HCT116 (cell line): ENCODE results near the gene KRTAP4-4. TPM values are rescaled to one million over a fixed set of nuclear protein-coding genes. Genes with fewer than 3 reads are reported as not detected.
A peak's percentile ranks its signal among the peaks of the same experiment; 100 is the strongest.

Experiments used
- ATAC-seq: fragments of 200-7000 bp; cut with Tn5 transposase; 2 replicates; pipeline ENCODE4 v1.9.1; 2020; ENCODE audit warnings: mild to moderate bottlenecking, moderate library complexity
- Bru-seq: library from RNA; stranded (reverse); fragments of 400-500 nt; gene quantifications from one replicate; lab custom pipeline; 2021; lab: Mats Ljungman, UMichigan
- BruChase-seq, 2 experiments: library from RNA; stranded (reverse); fragments of 400-500 nt; gene quantifications; one replicate each; lab custom pipeline; 2021; lab: Mats Ljungman, UMichigan
- BruUV-seq: library from RNA; stranded (reverse); fragments of 400-500 nt; replicated peaks from 2 replicates; lab custom pipeline; 2021; lab: Mats Ljungman, UMichigan
- CTCF ChIA-PET: fragments of 300-600 bp; sonication (Branson Sonifier 250); formaldehyde crosslinking; loops from one replicate; lab custom pipeline; 2021; ENCODE audit warnings: antibody characterized with exemption; lab: Charles Lee
- POLR2A ChIA-PET: fragments of 300-600, 350-600 bp; sonication (Branson Sonifier 250); formaldehyde crosslinking; loops from one replicate; lab custom pipeline; 2021; ENCODE audit warnings: antibody characterized with exemption; lab: Charles Lee
- RAD21 ChIA-PET, 2 experiments: fragments of 300-600 bp; sonication (Branson Sonifier 250); formaldehyde crosslinking; loops; one replicate each; lab custom pipeline; 2023; ENCODE audit warnings: low total read pairs in 2 of 2; ENCODE audit not compliant: uncharacterized antibody in 2 of 2, unreplicated experiment in 2 of 2, low non-redundant PET in 1 of 2; lab: Charles Lee
- DNase-seq: peaks from one replicate; pipeline ENCODE4 v3.0.0-alpha.2; 2010; ENCODE audit warnings: low read depth, low spot score
- H2AFZ ChIP-seq: fragments of 200-600 bp; shearing (Covaris generic), sonication (generic); 2 replicates; pipeline ENCODE4 v1.6.1; 2017; ENCODE audit warnings: low read depth, mixed run types, mixed read lengths, antibody characterized with exemption, low read length; ENCODE audit not compliant: poor library complexity, severe bottlenecking
- H3K27ac ChIP-seq: 2 replicates; pipeline ENCODE4 v1.5.1; 2012; ENCODE audit warnings: low read depth, low read length
- H3K27me3 ChIP-seq: fragments of 200-600 bp; sonication (generic); 2 replicates; pipeline ENCODE4 v1.6.1; 2016; ENCODE audit warnings: mixed run types, low read length, mixed read lengths; ENCODE audit not compliant: insufficient read depth
- H3K36me3 ChIP-seq, 2 experiments: fragments of 200-500 bp in 1 of 2; fragments of 200-600 bp in 1 of 2; sonication (Bioruptor generic) in 1 of 2; sonication (generic) in 1 of 2; 2 replicates each; pipeline versions ENCODE4 v1.5.1 to v1.6.1; 2014 to 2016; ENCODE audit warnings: low read length in 2 of 2, inconsistent platforms in 1 of 2, mixed read lengths in 1 of 2, mixed run types in 1 of 2; ENCODE audit not compliant: insufficient read depth in 2 of 2, control insufficient read depth in 1 of 2
- H3K4me1 ChIP-seq, 2 experiments: fragments of 200-600 bp in 1 of 2; sonication (generic) in 1 of 2; 2 replicates each; pipeline versions ENCODE4 v1.5.1 to v1.6.1; 2012 to 2017; ENCODE audit warnings: low read length in 2 of 2, inconsistent platforms in 1 of 2, mild to moderate bottlenecking in 1 of 2, mixed read lengths in 1 of 2, mixed run types in 1 of 2, moderate library complexity in 1 of 2; ENCODE audit not compliant: insufficient read depth in 2 of 2, control insufficient read depth in 1 of 2
- H3K4me2 ChIP-seq: fragments of 200-600 bp; sonication (generic); 2 replicates; pipeline ENCODE4 v1.6.1; 2017; ENCODE audit warnings: mixed run types, low read length, mixed read lengths
- H3K4me3 ChIP-seq, 2 experiments: fragments of 200-600 bp in 1 of 2; sonication (generic) in 1 of 2; replicated peaks in 1 of 2; 2 replicates each; pipeline ENCODE4 v1.5.1; 2011 to 2016; ENCODE audit warnings: low read length in 2 of 2, control low read depth in 1 of 2, low read depth in 1 of 2, mild to moderate bottlenecking in 1 of 2, mixed read lengths in 1 of 2, mixed run types in 1 of 2
- H3K79me2 ChIP-seq: fragments of 200-600 bp; sonication (generic); 2 replicates; pipeline ENCODE4 v1.6.1; 2017; ENCODE audit warnings: mild to moderate bottlenecking, mixed run types, low read length, moderate library complexity, mixed read lengths; ENCODE audit not compliant: insufficient read depth
- H3K9ac ChIP-seq: fragments of 200-600 bp; sonication (generic); 2 replicates; pipeline ENCODE4 v1.6.1; 2016; ENCODE audit warnings: low read length, mixed read lengths
- H3K9me2 ChIP-seq: fragments of 200-600 bp; sonication (generic), shearing (Covaris generic); 2 replicates; pipeline ENCODE4 v1.6.1; 2017; ENCODE audit warnings: mixed run types, mild to moderate bottlenecking, moderate library complexity; ENCODE audit not compliant: insufficient read depth
- H3K9me3 ChIP-seq, 2 experiments: fragments of 200-500 bp in 1 of 2; fragments of 200-600 bp in 1 of 2; sonication (Bioruptor generic) in 1 of 2; sonication (generic) in 1 of 2; 2 replicates each; pipeline ENCODE4 v1.6.1; 2014 to 2017; ENCODE audit warnings: low read length in 2 of 2, mixed read lengths in 2 of 2, inconsistent platforms in 1 of 2, low read depth in 1 of 2, mild to moderate bottlenecking in 1 of 2, mixed run types in 1 of 2, moderate library complexity in 1 of 2; ENCODE audit not compliant: control insufficient read depth in 1 of 2, insufficient read depth in 1 of 2
- H4K20me1 ChIP-seq: fragments of 200-600 bp; sonication (generic), shearing (Covaris generic); 2 replicates; pipeline ENCODE4 v1.6.1; 2017; ENCODE audit warnings: mixed run types, mild to moderate bottlenecking, moderate library complexity; ENCODE audit not compliant: insufficient read depth
- CBX3 ChIP-seq: IDR thresholded peaks from 2 replicates; pipeline ENCODE4 v1.6.1; 2012; ENCODE audit warnings: low read depth
- CEBPB ChIP-seq: IDR thresholded peaks from 2 replicates; pipeline ENCODE4 v1.6.1; 2012; ENCODE audit warnings: low read depth
- EGR1 ChIP-seq: IDR thresholded peaks from 2 replicates; pipeline ENCODE4 v1.6.1; 2012; ENCODE audit warnings: low read depth
- ELF1 ChIP-seq: IDR thresholded peaks from 2 replicates; pipeline ENCODE4 v1.6.1; 2012; ENCODE audit warnings: low read depth, borderline replicate concordance
- EZH2 ChIP-seq: fragments of 200-600 bp; sonication (generic); IDR thresholded peaks from 2 replicates; pipeline ENCODE4 v1.6.1; 2017; ENCODE audit warnings: antibody characterized with exemption, mixed run types
- POLR2A ChIP-seq: IDR thresholded peaks from 2 replicates; pipeline ENCODE4 v1.7.0; 2011; ENCODE audit warnings: borderline replicate concordance; ENCODE audit not compliant: insufficient read depth, insufficient read length; ENCODE audit errors: extremely low read depth
- POLR2AphosphoS5 ChIP-seq: IDR thresholded peaks from 2 replicates; pipeline ENCODE4 v1.6.1; 2011; ENCODE audit warnings: mild to moderate bottlenecking, low read depth, low read length, moderate library complexity
- SIN3A ChIP-seq: IDR thresholded peaks from 2 replicates; pipeline ENCODE4 v1.6.1; 2012; ENCODE audit warnings: low read depth
- SP1 ChIP-seq: IDR thresholded peaks from 2 replicates; pipeline ENCODE4 v1.6.1; 2012; ENCODE audit warnings: low read depth
- YY1 ChIP-seq: IDR thresholded peaks from 2 replicates; pipeline ENCODE4 v1.6.1; 2011; ENCODE audit warnings: low read length, low read depth, moderate library complexity, mild to moderate bottlenecking; ENCODE audit not compliant: insufficient replicate concordance; ENCODE audit errors: extremely low read depth
- ZFX ChIP-seq: fragments of 450-650 bp; IDR thresholded peaks from 2 replicates; pipeline ENCODE4 v1.6.1; 2017
- intact Hi-C: fragments of 100-400 bp; cut with micrococcal nuclease; formaldehyde crosslinking; loops from 2 replicates; pipeline ENCODE4 v1.10.0; 2022
- long read RNA-seq: library from polyadenylated mRNA; unstranded; transcript quantifications from one replicate; pipeline ENCODE4 v2.0.0, GENCODE V29; 2021; ENCODE audit not compliant: unreplicated experiment
- polyA plus RNA-seq: library from polyadenylated mRNA; unstranded; fragments of >200 nt; gene quantifications from 2 replicates; pipeline ENCODE4 v1.2.1, GENCODE V29; 2012; ENCODE audit warnings: missing spikeins
- total RNA-seq: library from RNA; stranded (reverse); gene quantifications from one replicate; pipeline ENCODE4 v1.2.1, GENCODE V29; 2021; ENCODE audit not compliant: unreplicated experiment
- TF ChIP-seq, protein P1 (sequence below): IDR thresholded peaks from 2 replicates; pipeline ENCODE4 v1.6.1; 2012
- TF ChIP-seq, protein P2 (sequence below): IDR thresholded peaks from 2 replicates; pipeline ENCODE4 v1.6.1; 2012; ENCODE audit warnings: low read depth
- TF ChIP-seq, protein P3 (sequence below), 3 experiments: fragments of 200-600 bp in 1 of 3; sonication (generic) in 1 of 3; IDR thresholded peaks in 2 of 3; conservative IDR thresholded peaks in 1 of 3; 2 replicates each; pipeline ENCODE4 v1.5.1; 2012 to 2017; ENCODE audit warnings: low read depth in 2 of 3, low read length in 2 of 3, antibody characterized with exemption in 1 of 3, borderline replicate concordance in 1 of 3, control low read depth in 1 of 3, mild to moderate bottlenecking in 1 of 3, mixed read lengths in 1 of 3, mixed run types in 1 of 3, moderate library complexity in 1 of 3; ENCODE audit not compliant: insufficient read depth in 1 of 3

Gene KRTAP4-4
- total RNA-seq (not detected), Bru-seq, nascent RNA (not detected), BruChase-seq, experiment 1, labeled RNA remaining after a 6-hour chase (not detected), BruChase-seq, experiment 2, labeled RNA remaining after a 2-hour chase (not detected)
- polyA plus RNA-seq: not detected in 2 replicates
- long read RNA-seq: 0 reads

DNA sequence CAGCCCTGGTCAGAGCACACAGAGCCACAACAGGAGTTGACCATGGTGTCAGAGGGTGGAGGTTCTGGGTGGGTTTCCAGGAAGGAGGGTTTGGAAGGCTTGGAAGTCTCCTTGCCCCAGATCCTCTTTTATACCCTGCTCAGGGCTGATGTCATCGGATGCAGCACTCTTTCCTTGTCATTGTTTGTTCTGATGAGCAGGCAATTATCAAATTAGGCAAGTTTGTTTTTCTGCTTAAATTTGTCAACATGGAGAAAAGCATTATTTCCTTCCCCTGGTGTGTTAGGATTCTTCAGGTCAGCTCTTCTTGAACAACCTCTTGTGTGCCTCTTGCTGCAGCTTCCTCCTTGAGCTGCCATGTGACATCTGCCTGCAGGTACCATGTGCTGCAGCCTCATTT is at the start of gene KRTAP4-4:
Gene KRTAP4-4 (minus strand): TSS at position 101 of the 400 bp plus-strand sequence. CDS start 57 bp downstream, at position 44.
- H3K27ac ChIP-seq: no peak within 1 kb of the TSS
- BruUV-seq: no TSS peak
- no peaks in the 10 kb centered on the region; a peak in 1 of 4 replicates for H3K9me3 ChIP-seq
- H3K4me3 ChIP-seq: no peak within 1 kb of the TSS
- DNase-seq: no peak
- ChIA-PET CTCF (no interaction called here), RAD21 (no interaction called here), POLR2A (no interaction called here)
- peak within 1 kb of the TSS; percentile 77 for H2AFZ ChIP-seq
- no peaks in the 10 kb centered on the region for H3K27me3 ChIP-seq
- no peaks in the 10 kb centered on the region for H4K20me1 ChIP-seq
- H3K4me1 ChIP-seq: no peaks in the 10 kb centered on the region
- intact Hi-C loops: no loop called here
- H3K9me2 ChIP-seq: no peaks in the 10 kb centered on the region
- H3K4me2 ChIP-seq: no peak within 1 kb of the TSS
- TF ChIP-seq SP1: no peak
- TF ChIP-seq, protein P1, sequence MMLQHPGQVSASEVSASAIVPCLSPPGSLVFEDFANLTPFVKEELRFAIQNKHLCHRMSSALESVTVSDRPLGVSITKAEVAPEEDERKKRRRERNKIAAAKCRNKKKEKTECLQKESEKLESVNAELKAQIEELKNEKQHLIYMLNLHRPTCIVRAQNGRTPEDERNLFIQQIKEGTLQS: no peak
- TF ChIP-seq, protein P2, sequence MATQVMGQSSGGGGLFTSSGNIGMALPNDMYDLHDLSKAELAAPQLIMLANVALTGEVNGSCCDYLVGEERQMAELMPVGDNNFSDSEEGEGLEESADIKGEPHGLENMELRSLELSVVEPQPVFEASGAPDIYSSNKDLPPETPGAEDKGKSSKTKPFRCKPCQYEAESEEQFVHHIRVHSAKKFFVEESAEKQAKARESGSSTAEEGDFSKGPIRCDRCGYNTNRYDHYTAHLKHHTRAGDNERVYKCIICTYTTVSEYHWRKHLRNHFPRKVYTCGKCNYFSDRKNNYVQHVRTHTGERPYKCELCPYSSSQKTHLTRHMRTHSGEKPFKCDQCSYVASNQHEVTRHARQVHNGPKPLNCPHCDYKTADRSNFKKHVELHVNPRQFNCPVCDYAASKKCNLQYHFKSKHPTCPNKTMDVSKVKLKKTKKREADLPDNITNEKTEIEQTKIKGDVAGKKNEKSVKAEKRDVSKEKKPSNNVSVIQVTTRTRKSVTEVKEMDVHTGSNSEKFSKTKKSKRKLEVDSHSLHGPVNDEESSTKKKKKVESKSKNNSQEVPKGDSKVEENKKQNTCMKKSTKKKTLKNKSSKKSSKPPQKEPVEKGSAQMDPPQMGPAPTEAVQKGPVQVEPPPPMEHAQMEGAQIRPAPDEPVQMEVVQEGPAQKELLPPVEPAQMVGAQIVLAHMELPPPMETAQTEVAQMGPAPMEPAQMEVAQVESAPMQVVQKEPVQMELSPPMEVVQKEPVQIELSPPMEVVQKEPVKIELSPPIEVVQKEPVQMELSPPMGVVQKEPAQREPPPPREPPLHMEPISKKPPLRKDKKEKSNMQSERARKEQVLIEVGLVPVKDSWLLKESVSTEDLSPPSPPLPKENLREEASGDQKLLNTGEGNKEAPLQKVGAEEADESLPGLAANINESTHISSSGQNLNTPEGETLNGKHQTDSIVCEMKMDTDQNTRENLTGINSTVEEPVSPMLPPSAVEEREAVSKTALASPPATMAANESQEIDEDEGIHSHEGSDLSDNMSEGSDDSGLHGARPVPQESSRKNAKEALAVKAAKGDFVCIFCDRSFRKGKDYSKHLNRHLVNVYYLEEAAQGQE: no peak
- no peaks in the 10 kb centered on the region for H3K79me2 ChIP-seq
- H3K9ac ChIP-seq: no peak within 1 kb of the TSS
- no peaks in the 10 kb centered on the region for H3K36me3 ChIP-seq
- no peak for ATAC-seq

DNA sequence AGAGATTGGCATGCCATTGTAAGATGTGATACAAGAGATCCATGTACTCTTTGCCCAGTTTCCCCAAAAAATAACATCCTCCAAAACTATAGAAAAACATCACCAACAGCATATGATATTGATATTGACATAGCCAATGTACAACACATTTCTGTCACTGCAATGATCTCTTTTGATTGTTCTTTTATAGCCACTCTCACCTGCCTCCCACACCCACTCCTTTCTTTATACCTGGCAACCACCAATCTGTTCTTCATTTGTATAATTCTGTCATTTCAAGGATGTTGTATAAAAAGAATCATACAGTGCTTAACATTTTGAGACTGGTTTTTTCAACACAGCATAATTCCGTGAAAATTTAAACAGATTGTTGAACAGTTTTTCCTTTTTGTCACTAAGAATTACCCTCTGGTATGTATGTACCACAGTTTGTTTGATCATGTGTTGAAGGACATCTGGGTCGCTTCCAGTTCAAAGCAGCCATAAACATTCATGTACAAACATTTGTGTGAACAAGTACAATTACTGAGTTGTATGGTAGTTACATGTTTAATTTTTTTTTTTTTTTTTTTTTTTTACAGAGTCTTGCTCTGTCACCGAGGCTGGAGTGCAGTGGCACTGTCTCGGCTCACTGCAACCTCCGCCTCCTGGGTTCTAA is 39.0 kb upstream of the KRTAP4-4 start:
- H3K27ac ChIP-seq: no peak overlapping the region
- ATAC-seq: no peak
- no peaks in the 10 kb centered on the region for H3K9me3 ChIP-seq
- CTCF ChIA-PET: no interaction called here
- no TSS peak for BruUV-seq
- no peak overlapping the region for H2AFZ ChIP-seq
- TF ChIP-seq, protein P3, sequence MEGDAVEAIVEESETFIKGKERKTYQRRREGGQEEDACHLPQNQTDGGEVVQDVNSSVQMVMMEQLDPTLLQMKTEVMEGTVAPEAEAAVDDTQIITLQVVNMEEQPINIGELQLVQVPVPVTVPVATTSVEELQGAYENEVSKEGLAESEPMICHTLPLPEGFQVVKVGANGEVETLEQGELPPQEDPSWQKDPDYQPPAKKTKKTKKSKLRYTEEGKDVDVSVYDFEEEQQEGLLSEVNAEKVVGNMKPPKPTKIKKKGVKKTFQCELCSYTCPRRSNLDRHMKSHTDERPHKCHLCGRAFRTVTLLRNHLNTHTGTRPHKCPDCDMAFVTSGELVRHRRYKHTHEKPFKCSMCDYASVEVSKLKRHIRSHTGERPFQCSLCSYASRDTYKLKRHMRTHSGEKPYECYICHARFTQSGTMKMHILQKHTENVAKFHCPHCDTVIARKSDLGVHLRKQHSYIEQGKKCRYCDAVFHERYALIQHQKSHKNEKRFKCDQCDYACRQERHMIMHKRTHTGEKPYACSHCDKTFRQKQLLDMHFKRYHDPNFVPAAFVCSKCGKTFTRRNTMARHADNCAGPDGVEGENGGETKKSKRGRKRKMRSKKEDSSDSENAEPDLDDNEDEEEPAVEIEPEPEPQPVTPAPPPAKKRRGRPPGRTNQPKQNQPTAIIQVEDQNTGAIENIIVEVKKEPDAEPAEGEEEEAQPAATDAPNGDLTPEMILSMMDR (IDR thresholded peaks at IDR 0.05 in 2 of 3, conservative IDR thresholded peaks at IDR 0.05 in 1 of 3; ENCODE audit: borderline replicate concordance in 1 of 3, insufficient read depth in 1 of 3, low read depth in 2 of 3, low read length in 2 of 3): no peak
- TF ChIP-seq CEBPB (no peak), POLR2A (no peak), CBX3 (no peak), ELF1 (no peak), EZH2 (no peak), POLR2AphosphoS5 (no peak), YY1 (no peak), SP1 (no peak), SIN3A (no peak), ZFX (no peak), EGR1 (no peak)
- no peak overlapping the region for H3K9ac ChIP-seq
- intact Hi-C loops: no loop called here
- H4K20me1 ChIP-seq: no peaks in the 10 kb centered on the region
- no peak for DNase-seq
- no peaks in the 10 kb centered on the region for H3K79me2 ChIP-seq
- no peaks in the 10 kb centered on the region for H3K9me2 ChIP-seq
- POLR2A ChIA-PET: no interaction called here
- no peak overlapping the region for H3K4me2 ChIP-seq
- RAD21 ChIA-PET: no interaction called here
- H3K4me3 ChIP-seq: no peak overlapping the region
- no peaks in the 10 kb centered on the region for H3K4me1 ChIP-seq
- no peaks in the 10 kb centered on the region for H3K27me3 ChIP-seq
- H3K36me3 ChIP-seq: no peaks in the 10 kb centered on the region
